Thyroid gland (tissue), 4 donors: ENCODE data around the gene GALNT8. TPM values are rescaled to one million over a fixed set of nuclear protein-coding genes. Genes with fewer than 3 reads are reported as not detected.

Experiments
- DNase-seq, 2 donors: peaks; one replicate each; pipeline ENCODE4 v3.0.0-alpha.2; 2019
- H3K27ac ChIP-seq, 3 donors: fragments of 200-600 bp; sonication (generic); 1 replicate in 2 of 3; 2 replicates in 1 of 3; pipeline ENCODE4 v1.5.1; 2016 to 2019; ENCODE audit warnings: mild to moderate bottlenecking in 1 of 3, moderate library complexity in 1 of 3
- H3K27me3 ChIP-seq: fragments of 200-600 bp; sonication (generic); one replicate; pipeline ENCODE4 v1.5.1; 2019
- H3K36me3 ChIP-seq, 2 donors: fragments of 200-600 bp; sonication (generic); one replicate each; pipeline ENCODE4 v1.5.1; 2016 to 2019
- H3K4me1 ChIP-seq, 2 donors: fragments of 200-600 bp; sonication (generic); one replicate each; pipeline ENCODE4 v1.5.1; 2017 to 2019
- H3K4me3 ChIP-seq, 3 donors: fragments of 200-600 bp; sonication (generic); replicated peaks in 1 of 3; 1 replicate in 2 of 3; 2 replicates in 1 of 3; pipeline ENCODE4 v1.5.1; 2016; ENCODE audit warnings: mild to moderate bottlenecking in 1 of 3
- H3K9me3 ChIP-seq: fragments of 200-600 bp; sonication (generic); one replicate; pipeline ENCODE4 v1.5.1; 2017
- POLR2A ChIP-seq, 2 donors: fragments of 450-650 bp; IDR thresholded peaks; one replicate each; pipeline ENCODE4 v1.6.1; 2017; ENCODE audit warnings: antibody characterized with exemption in 2 of 2, mild to moderate bottlenecking in 2 of 2, moderate library complexity in 1 of 2
- WGBS, 2 donors: methylation state at CpG; one replicate each; pipeline ENCODE4 v1.1.5; 2017; 5-methylcytosine and 5-hydroxymethylcytosine counted together
- intact Hi-C: fragments of 100-400 bp; cut with DNase I; formaldehyde crosslinking; loops from one replicate; pipeline ENCODE4 v1.15.1; 2023
- total RNA-seq, 4 donors: library from RNA; depleted of rRNA; stranded (reverse); fragments of >200 nt; gene quantifications; one replicate each; pipeline ENCODE4 v1.2.3, GENCODE V29; 2016
- TF ChIP-seq, protein P1 (sequence below), 6 experiments: fragments of 200-600 bp in 3 of 6; fragments of 450-650 bp in 3 of 6; sonication (generic) in 3 of 6; IDR thresholded peaks; one replicate each; pipeline ENCODE4 v1.5.1; 2016 to 2019; ENCODE audit warnings: antibody characterized with exemption in 6 of 6, mild to moderate bottlenecking in 2 of 6, inconsistent platforms in 1 of 6, moderate library complexity in 1 of 6

The GALNT8 gene
- total RNA-seq, 4 donors from 2014 or later = 0.54 to 0.78 TPM; not detected in 2

DNA sequence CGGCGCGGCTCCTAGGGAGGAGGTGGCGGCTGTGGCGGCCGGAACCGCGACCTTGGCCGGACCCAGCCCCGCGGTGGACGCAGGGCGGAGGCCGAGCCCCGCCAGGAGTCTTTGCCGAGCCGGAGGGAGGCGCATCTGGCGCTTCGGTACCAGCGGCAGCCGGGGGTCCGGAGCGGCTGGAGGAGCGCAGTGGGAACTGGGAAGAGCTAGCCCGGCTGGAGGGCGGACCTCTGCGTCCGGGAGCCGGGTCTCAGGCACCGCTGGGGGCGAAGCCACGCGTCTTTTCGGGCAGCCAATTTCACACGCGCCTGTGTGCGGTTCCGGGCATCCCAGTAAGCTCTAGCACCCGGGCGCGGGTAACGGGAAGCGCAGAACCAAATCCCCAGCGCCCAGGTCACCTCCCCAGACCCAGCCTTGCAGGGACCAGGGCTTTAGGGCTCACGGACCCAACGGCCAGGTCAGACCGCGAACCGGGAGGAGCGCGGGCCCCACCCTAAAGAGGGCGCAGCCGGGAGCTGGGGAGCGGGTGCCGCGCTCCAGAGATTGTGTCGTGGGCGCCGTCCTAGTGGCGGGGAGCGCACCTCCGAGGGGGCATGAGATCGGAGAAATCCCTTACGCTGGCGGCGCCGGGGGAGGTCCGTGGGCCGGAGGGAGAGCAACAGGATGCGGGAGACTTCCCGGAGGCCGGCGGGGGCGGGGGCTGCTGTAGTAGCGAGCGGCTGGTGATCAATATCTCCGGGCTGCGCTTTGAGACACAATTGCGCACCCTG, 89.4 kb downstream of the GALNT8 start:
- Histone ChIP-seq H3K4me3 (no peak overlapping the region), H3K27me3 (no peaks in the 10 kb centered on the region), H3K27ac (no peak overlapping the region), H3K36me3 (no peaks in the 10 kb centered on the region), H3K9me3 (no peaks in the 10 kb centered on the region), H3K4me1 (peaks cover 0 to 9% of the 10 kb centered on the region in 2 donors)
- 0 to 2% methylated on average over 8 to 34 of the region's 80 CpGs for WGBS, 2 donors
- TF ChIP-seq POLR2A (IDR thresholded peaks at IDR 0.05) = no peak
- TF ChIP-seq, protein P1, sequence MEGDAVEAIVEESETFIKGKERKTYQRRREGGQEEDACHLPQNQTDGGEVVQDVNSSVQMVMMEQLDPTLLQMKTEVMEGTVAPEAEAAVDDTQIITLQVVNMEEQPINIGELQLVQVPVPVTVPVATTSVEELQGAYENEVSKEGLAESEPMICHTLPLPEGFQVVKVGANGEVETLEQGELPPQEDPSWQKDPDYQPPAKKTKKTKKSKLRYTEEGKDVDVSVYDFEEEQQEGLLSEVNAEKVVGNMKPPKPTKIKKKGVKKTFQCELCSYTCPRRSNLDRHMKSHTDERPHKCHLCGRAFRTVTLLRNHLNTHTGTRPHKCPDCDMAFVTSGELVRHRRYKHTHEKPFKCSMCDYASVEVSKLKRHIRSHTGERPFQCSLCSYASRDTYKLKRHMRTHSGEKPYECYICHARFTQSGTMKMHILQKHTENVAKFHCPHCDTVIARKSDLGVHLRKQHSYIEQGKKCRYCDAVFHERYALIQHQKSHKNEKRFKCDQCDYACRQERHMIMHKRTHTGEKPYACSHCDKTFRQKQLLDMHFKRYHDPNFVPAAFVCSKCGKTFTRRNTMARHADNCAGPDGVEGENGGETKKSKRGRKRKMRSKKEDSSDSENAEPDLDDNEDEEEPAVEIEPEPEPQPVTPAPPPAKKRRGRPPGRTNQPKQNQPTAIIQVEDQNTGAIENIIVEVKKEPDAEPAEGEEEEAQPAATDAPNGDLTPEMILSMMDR (IDR thresholded peaks at IDR 0.05) = no peak
- intact Hi-C loops = no loop called here
- no peak for DNase-seq

DNA sequence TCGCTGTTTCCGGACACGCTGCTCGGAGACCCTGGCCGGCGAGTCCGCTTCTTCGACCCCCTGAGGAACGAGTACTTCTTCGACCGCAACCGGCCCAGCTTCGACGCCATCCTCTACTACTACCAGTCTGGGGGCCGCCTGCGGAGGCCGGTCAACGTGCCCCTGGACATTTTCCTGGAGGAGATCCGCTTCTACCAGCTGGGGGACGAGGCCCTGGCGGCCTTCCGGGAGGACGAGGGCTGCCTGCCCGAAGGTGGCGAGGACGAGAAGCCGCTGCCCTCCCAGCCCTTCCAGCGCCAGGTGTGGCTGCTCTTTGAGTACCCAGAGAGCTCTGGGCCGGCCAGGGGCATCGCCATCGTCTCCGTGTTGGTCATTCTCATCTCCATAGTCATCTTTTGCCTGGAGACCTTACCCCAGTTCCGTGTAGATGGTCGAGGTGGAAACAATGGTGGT, 90.0 kb downstream of the GALNT8 start:
- Histone ChIP-seq H3K4me1 (peaks cover 0 to 9% of the 10 kb centered on the region in 2 donors), H3K9me3 (no peaks in the 10 kb centered on the region), H3K27ac (no peak overlapping the region), H3K4me3 (no peak overlapping the region), H3K36me3 (no peaks in the 10 kb centered on the region), H3K27me3 (no peaks in the 10 kb centered on the region)
- WGBS, 2 donors = 39 to 68% methylated on average over 8 to 9 of the region's 34 CpGs
- TF ChIP-seq, protein P1 (IDR thresholded peaks at IDR 0.05) = no peak
- no peak for TF ChIP-seq POLR2A (IDR thresholded peaks at IDR 0.05)
- DNase-seq = no peak
- intact Hi-C loops = no loop called here

DNA sequence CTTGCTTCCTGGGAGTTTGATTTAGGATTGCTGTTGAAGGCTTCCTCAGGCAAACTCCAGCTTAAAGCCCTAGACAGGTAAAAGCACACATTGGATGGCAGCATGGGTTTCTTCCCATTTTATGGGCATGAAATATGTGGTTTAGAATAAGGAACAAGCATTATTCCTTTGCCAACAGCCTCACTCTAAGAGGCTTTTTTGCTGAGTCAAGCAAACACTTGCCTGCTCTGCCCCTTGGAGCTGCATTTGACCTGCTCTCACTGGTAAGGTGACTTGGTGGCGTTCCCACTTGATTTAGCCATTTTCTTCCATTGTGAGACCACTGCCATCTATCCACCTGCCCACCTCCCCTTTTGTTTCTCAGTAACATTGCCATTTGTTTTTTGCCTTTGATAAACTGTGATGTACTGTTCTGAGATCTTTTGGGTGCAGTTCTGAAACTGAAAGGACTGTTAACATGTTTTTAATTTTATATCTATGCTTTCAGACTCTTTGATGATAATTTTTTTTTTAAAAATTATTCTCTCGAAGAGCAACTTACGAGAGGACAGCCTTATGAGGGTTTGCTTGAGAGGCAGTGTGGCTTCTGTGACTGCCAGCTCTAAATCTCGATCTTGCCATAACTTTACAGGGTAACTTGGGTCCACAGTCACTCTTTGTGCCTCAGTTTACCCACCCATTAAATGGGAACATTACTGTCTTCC, 92.6 kb downstream of the GALNT8 start:
- no peaks in the 10 kb centered on the region for H3K36me3 ChIP-seq
- no peaks in the 10 kb centered on the region for H3K27me3 ChIP-seq
- DNase-seq = no peak
- peaks cover 0 to 9% of the 10 kb centered on the region in 2 donors for H3K4me1 ChIP-seq
- no peaks in the 10 kb centered on the region for H3K9me3 ChIP-seq
- H3K4me3 ChIP-seq = no peak overlapping the region
- no peak overlapping the region for H3K27ac ChIP-seq
- intact Hi-C loops = no loop called here
- WGBS, 2 donors = 83 to 89% methylated on average over 4 of the region's 4 CpGs
- TF ChIP-seq, protein P1 (IDR thresholded peaks at IDR 0.05) = no peak
- TF ChIP-seq POLR2A (IDR thresholded peaks at IDR 0.05) = no peak

DNA sequence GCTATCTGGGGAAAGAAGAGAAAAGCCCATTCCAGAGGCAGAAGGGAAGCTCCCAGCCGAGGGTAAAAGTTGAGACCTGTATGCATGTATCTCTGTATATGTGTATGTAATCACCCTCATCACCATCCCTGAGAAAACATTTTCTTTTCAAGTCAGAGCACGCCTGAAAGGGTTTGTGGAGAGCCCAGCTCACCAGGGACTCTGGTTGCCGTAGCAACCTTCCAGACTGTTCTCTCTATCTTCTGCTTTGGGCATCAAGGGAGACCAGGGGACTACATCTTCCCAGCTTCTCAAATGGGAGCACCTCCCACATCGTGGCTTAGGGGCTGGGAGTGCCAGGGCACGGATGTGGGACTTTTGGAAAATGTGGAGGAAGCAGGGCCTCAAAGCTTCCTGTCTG, 93.5 kb downstream of the GALNT8 start:
- no peaks in the 10 kb centered on the region for H3K9me3 ChIP-seq
- WGBS, 2 donors = 62 to 66% methylated on average over 5 of the region's 5 CpGs
- H3K27me3 ChIP-seq = no peaks in the 10 kb centered on the region
- H3K27ac ChIP-seq = no peak overlapping the region
- no peaks in the 10 kb centered on the region for H3K36me3 ChIP-seq
- no peak for DNase-seq
- H3K4me3 ChIP-seq = no peak overlapping the region
- intact Hi-C loops = no loop called here
- peaks cover 0 to 9% of the 10 kb centered on the region in 2 donors for H3K4me1 ChIP-seq
- TF ChIP-seq, protein P1 (IDR thresholded peaks at IDR 0.05) = no peak
- no peak for TF ChIP-seq POLR2A (IDR thresholded peaks at IDR 0.05)

DNA sequence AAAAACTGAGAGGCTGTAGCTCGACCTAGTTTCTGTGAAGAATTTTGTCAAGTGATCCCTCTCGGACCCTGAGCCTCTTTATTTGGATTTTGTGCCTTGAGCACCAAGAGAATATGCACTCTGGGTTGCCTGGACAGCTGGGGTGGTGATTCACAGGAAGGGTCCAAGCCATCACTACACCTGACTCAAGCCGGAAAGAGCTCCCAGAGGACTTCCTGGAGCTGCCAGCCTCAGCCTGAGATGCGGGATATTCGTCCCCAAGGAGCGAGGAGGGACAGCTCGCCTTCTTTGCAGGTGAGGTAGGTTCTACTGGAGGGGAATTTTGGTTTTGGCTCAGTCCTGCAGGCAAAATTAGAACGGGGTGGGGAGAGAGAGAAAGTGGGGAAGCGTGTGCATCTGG, 94.3 kb downstream of the GALNT8 start:
- intact Hi-C loops = no loop called here
- 71 to 76% methylated on average over 9 of the region's 9 CpGs for WGBS, 2 donors
- no peaks in the 10 kb centered on the region for H3K27me3 ChIP-seq

More for the DNA sequence above, 94.3 kb downstream of the GALNT8 start:
- Histone ChIP-seq H3K27ac (no peak overlapping the region), H3K4me3 (no peak overlapping the region), H3K9me3 (no peaks in the 10 kb centered on the region), H3K36me3 (no peaks in the 10 kb centered on the region), H3K4me1 (peaks cover 0 to 5% of the 10 kb centered on the region in 2 donors)
- TF ChIP-seq, protein P1 (IDR thresholded peaks at IDR 0.05) = no peak
- TF ChIP-seq POLR2A (IDR thresholded peaks at IDR 0.05) = no peak
- DNase-seq = no peak
